HT-29 (cell line): ENCODE data around the gene POLDIP3. TPM values are rescaled to one million over a fixed set of nuclear protein-coding genes. Genes with fewer than 3 reads are reported as not detected.
A peak's percentile ranks its signal among the peaks of the same experiment; 100 is the strongest.
"Not testable (repeated sequence)": the region's sequence is repeated elsewhere in the genome, so short reads cannot be mapped to it uniquely, and the experiment has no call there.

Experiments
- DNase-seq: peaks from one replicate; pipeline ENCODE4 v3.0.0-alpha.2; 2015; ENCODE audit warnings: low spot score
- total RNA-seq: library from RNA; depleted of rRNA; stranded (reverse); fragments of >200 nt; shearing (Covaris generic); gene quantifications from 2 replicates; pipeline ENCODE4 v1.2.3, GENCODE V29; 2014

Gene POLDIP3
- total RNA-seq, 1 experiment from 2014 or later: 33.7 TPM

DNA sequence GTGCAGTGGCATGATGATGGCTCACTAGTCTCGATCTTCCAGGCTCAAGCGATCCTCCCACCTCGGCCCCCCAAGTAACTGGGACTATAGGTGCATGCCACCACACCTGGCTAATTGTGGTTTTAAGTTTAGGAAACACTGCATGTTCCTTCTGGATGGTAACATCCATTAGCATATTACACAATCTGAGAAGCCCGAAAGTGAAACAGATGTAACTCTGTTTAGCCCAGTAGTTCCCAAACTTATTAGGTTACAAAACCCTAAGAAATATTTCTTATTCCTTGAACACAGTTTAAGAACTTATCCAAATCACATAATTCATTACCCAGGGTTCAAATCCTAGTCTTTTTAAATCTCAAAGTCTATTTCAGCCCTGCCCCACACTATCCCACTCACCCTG is 28.3 kb downstream of the POLDIP3 start:
- DNase-seq: no peak

DNA sequence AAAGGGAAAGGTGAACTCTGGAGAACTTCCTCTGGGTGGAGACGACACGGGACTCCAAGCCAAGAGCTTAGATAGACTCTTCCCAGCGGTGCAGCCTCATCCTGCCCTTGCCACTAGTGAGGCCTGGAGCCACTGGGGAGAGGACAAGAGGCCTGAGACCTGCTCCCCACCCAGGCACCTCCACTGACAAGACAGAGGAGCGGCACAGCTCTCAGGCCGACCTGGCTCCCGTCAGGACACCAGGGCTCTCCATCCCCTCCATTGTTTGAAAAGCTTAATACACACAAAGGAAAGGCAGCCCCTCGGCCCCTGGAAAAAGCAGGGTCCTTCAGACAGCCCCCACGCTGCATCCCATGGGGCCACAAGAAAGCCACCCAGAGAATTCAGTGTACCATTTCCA is 29.6 kb downstream of the POLDIP3 start:
- DNase-seq: no peak

DNA sequence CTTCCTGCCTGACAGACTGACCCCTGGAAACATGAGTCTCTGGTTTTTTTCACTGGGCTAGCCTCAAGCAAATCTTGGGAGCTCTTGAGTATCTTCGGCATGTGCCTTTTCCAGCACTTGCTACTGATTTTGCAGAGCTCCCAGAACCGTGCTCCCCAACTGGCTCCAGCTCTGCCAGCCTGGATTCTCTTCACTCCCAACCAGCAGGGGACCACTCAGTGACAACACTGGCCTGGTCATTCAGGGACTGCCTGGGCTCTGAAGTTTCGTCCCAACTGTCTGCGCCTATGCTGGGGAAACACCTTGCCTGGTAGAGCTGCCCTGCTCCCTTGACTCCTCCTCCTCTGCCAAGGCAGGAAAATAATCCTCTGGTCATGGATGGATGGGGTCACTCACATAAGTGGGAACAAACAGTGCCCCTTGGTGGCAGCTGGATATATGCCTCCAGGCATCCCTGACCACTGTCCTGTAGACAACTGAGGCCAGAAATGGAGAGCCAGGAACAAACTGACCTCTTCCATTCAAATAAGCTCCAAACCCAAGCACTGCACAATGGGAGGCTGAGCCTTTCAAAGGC is 30.2 kb downstream of the POLDIP3 start:
- no peak for DNase-seq

DNA sequence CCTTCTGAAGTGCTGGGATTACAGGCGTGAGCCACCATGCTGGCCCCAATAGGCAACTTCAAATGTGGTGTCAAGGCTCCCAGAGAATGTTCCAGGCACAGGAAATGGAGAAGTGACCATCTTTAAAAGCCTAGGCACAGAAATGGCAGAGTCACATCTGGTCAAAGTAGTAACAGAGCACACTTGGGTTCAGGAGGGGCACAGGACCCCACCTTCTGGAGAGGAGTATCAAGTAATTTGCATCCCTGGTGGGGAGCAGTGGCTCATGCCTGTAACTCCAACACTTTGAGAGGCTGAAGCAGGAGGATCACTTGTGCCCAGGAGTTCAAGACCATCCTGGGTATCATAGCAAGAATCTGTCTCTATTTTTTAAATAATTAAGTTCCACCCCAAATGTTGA is 31.7 kb downstream of the POLDIP3 start:
- no peak for DNase-seq

DNA sequence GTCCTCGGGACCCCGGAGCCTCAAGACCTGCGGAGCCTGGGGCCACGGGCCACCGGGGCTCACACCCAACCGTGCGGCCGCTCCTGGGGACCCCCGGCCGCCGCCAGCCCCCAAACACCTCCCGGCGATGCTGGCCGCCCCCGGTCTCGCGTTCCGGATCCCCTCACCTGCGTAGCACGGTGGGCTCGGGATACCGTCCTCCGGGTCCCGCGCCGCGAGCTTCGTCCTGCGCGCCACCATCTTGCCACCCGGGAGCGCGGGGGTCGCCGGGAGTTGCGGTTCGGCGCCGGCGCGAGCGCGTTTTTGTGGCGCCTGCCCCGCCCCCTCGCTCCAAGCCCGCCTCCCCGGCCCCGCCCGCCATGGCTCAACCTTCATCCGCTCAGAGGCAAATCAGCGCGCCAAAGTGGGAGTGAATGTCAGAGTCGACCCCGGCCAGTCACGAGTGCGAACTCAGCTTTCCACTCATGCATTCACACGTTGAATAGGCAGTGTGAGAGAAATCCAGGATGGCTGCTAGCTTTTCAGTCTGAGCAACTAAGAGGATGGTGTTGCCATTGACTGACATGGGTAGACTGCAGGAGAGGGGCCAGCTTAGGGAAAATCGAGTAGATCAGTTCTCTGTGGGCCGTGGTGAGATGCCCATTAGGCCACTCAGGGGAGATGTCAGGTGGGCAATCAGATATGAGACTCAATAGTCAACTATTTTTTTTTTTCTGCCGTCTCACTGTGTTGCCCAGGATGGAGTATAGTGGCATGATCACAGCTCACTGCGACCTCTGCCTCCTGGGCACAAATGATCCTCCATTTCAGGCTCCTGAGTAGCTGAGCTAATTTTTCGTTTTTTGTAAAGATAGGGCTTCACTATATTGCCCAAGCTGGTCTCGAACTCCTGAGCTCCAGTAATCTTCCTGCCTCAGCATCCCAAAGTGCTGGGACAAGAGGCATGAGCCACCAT is 32.6 kb downstream of the POLDIP3 start:
- peak; percentile 58 for DNase-seq

DNA sequence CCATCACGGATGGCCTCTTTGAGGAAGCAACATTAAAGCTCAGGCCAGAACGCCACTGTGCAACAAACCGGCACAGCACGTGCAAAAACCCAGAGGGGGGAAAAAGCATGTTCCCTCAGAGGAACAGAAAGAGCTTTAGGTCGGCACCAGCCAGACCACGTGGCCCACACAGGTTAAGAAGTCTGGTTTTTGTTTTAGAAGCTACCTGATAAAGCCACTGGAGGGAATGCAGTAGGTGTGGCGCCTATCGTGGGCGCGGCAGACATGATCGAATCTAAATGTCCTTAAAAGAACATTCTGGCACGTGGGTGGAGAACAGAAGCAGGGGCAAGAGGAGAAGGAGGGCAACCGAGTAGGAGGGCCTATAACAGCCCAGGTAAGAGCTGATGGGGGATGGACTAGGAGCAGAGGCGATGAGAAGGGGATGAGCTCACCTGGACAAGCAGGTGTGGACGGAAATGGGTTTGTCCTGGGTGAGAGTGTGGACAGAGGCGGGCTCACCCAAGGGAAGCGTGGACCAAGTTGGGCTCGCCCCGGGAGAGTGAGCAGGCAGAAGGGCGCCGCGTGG is 33.4 kb downstream of the POLDIP3 start:
- DNase-seq: peak; percentile 26

DNA sequence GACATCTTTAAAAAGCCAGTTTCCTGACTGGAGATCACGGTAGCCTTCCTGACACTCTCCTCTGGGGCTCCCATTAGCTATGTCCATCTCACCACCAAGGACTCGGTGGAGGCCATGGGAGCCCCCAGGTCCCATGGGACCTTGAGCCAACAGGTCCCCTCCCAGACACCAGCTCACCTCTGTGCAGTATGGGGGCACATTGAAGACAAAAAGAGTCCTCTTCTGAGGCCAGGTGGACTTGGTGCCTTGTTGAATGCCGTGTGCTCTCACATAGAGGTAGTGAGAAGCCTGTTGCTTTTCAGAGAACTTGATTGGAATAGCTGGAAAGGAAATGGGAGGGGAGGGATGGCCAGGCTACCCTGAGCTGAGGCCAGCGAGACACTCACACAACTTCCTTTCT is 34.6 kb downstream of the POLDIP3 start:
- not testable (repeated sequence) for DNase-seq

DNA sequence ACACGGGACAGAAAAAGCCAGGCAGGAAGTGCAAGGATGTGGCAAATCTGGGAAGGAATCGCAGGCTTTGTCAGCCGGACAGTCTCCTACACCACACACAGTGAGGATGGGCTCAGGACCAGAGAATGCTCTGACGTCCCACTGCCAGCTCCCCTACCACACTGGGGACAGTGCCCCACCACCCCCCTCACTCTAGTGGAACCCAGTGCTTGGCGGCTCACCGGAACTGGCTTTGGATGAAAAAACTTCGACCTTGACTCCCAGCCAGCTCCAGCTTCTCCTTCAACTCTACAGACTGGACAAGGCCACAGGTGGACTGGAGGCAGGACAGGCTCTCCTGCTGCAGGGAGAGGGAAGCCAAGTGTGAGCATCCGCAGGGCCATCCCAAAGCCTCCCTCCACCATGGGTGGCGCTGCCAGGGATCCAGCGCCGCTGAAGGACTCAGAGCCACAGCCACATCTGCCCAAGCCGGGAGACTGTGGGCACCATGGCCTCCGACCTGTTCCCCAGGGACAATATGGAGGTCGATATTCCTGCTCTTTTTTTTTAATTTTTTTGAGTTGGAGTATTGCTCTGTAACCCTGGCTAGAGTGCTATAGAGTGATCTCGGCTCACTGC is 37.0 kb downstream of the POLDIP3 start:
- DNase-seq: no peak

DNA sequence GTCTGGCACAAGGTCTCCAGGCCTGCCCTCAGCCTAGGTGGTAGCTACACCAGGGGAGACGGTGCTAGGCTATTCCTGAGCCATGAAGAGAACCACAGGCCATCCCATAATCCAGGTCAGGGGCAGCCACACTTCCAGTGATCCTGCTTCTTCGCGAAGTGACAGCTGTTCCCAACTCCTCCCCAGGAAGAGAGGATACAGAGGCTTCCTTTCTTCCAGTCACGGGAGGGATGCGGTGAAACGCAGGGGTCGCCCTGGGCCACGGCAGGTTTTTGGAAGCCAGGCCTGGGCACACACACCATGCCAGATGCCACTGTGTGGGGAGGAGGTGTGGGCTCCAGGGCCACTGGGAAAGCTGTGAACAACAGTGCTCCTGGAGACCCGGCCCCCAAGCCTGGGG is 37.5 kb downstream of the POLDIP3 start:
- DNase-seq: not testable (repeated sequence)

DNA sequence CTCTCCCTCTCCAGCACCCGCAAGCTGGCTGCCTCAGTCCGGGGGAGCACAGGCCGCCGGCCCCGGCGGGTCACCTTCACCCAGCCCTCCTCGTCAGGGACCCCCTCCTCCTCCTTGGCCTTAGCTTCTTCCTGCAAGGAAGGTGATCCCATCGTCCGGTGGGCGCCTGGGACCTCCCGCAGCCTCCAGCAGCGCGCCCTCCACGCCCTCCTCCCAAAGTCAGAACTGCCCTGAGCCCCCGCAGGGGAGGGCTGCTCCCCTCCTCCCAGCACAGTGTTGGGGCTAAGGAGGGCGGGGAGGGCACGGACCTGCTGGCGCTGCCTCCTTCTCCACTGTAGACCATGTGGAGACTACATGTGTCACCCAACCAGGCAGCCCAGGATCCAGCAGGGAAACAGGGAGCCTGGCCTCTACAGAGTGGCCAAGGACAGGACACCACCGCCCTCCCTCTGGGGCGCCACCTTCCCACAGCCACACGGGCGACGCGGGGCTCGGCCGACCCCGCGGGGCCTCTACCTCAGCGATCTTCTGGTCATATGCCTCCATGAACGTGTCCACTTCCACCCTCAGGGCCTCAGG is 38.6 kb downstream of the POLDIP3 start:
- not testable (repeated sequence) for DNase-seq

DNA sequence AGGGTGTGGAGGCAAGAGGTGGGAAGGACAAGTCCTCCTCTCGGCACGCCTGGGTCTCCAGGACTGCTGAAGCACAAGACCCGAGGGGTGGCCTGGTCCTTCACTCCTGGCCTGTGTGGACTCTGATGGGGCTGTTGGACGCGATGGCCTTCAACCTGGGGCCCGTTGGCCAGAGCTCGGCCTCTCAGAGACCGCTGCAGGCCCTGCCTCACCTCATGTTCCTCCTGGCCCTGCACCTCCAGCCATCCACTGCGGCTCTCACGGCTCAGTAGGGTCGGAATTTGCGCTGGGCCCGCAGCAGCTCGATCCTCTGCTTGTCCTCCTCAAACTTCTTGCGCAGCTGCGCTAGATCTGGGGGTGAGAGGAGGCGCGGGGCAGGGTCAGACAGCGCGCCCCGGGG is 40.2 kb downstream of the POLDIP3 start:
- not testable (repeated sequence) for DNase-seq

DNA sequence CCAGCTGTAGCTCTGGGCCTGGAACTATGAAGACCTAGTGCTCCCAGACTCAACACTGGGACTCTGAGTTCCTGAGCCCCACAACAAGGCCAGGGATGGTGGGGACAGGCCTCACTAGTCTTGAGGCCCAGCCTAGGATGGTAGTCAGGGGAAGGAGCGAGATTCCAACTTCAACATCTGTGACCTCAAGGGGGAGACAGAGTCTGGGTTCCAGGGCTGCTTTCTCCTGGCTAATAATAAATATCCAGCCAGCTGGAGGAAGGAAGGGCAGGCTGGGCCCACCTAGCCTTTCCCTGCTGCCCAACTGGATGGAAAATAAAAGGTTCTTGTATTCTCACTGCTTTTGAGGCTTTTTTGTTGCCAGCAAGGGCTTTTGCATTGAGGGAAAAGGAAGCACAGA is 40.6 kb downstream of the POLDIP3 start:
- not testable (repeated sequence) for DNase-seq

DNA sequence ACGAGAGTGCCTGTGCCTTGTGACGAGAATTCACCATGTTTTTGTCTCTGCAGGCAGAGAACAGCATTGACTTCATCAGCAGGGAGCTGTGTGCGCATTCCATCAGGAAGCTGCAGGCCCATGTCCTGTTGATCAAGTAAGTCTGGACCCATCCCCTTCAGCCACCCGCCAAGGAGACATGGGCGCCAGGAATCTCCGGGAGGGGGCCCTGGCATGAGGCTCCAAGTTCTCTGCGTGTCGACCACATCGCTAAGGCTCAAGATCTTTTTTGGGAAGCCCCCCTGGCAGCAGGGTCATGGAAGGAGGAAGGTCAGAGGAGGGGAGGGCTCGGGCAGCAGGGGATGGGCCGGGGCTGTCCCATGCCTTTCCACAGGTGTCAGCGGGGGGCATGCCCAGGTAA is 43.6 kb downstream of the POLDIP3 start:
- DNase-seq: not testable (repeated sequence)

DNA sequence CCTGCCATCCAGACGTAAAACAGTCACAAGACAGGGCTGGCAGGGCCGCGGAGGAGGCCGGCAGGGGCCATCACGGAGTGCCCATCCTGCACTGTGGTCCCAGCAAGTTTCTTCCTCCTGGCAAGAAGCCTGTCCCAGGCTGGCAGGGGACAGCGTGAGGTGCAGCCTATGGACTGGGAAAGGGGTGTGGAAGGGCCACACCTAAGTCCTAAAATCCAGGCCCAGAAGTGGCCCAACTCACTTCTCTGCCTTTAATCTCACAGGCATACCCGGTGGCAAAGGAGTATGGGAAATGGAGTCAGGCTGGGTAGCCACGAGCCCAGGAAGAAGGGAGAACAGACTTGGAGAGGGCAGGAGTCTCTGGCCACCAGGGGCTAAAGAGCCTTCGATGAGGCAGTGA is 44.1 kb downstream of the POLDIP3 start:
- DNase-seq: not testable (repeated sequence)

DNA sequence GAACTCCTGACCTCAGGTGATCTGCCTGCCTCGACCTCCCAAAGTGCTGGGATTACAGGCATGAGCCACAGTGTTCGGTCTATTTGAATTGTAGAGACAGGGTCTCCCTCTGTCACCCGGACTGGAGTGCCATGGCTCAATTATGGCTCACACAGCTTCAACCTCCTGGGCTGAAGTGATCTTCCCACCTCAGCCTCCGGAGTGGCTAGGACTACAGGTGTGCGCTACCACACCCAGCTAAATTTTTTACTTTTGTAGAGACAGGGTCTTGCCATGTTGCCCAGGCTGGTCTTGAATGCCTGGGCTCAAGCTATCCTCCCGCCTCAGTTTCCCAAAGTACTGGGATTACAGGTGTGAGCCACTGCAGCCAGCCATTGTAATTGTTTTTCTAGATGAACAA is 46.7 kb downstream of the POLDIP3 start:
- not testable (repeated sequence) for DNase-seq

DNA sequence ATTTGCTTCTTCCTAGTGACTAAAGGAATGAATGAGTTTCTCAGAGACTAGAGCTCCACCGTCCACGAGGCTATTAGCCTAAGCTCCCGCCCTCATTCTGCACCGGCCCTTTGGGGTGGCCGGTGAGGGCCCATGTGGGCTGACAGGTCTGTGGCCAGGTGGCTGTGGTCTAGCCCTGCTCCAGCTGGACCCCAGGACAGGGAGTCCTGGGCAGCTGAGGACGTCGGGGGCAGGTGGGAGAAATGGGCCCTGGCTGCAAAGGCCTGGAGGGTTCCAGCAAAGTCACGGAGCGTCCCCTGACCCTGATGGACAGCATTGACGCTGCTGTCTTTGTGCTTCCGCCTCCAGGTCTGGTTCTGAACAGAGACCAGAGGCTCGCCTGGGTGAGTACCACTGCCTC is 48.7 kb downstream of the POLDIP3 start:
- no peak for DNase-seq

DNA sequence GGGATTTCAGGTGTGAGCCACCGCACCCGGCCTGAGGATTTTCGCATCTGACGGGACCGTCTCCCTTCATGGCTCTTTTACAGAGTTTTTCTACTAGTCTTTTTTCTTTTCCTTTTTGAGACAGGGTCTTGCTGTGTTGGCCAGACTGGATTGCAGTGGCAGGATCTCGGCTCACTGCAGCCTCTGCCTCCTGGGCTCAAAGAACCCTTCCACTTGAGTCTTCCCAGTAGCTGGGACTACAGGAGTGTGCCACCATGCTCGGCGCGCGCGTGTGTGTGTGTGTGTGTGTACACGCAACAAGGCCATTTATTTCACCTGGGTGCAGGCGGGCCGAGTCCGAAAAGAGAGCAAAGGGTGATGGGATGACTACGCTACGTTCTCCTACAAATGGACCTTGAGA is 50.0 kb downstream of the POLDIP3 start:
- no peak for DNase-seq

DNA sequence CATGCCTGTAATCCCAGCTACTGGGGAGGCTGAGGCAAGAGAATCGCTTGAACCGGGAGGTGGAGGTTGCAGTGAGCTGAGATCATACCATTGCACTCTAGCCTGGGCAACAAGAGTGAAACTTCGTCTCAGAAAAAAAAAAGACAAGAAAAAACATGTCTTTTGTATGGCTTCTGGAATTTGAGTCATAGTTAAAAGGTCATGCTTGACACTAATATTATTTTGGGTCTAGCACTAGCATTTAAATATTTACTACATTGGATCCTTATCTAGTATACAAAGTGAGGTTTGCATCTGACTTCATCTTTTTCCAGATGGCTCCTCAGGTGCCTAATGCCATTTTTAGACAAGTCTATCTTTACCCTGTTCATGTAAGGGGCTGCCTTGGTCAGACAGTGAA is 50.7 kb downstream of the POLDIP3 start:
- DNase-seq: not testable (repeated sequence)

DNA sequence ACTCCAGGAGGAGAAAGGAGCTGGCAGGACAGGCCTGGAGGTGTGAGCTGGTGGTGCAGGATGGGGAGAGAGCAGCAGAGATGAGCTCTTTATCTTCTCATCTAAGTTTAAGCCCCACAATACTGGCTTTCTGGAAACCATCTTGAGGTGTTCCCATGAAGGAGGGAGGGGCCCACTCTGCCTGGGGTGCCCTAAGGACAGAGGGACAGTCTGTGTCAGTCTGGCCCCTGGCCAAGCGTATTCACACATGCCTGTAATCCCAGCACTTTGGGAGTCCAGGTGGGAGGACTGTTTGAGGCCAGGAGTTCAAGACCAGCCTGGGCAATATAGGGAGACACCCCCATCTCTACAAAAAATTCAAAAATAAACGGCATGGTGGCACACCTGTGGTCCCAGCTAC is 52.0 kb downstream of the POLDIP3 start:
- DNase-seq: no peak

DNA sequence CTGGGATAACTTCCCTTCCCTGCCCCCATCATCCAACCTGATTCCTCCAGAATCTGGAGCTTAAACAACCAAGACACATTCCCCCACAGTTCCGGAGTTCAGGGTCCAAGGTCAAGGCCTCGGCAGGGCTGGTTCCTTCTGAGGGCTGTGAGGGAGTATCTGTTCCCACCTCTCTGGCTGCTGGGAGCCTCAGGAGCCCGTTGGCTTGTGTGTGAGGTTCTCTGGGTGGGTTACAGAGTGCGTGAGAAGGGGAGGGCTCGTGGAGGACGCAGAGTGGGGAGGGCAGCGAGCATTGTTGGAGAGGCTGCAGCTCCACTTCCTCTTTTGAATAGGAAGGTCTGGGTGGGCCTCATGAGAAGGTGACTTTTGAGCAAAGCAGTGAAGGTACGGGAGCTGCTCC is 52.4 kb downstream of the POLDIP3 start:
- no peak for DNase-seq

DNA sequence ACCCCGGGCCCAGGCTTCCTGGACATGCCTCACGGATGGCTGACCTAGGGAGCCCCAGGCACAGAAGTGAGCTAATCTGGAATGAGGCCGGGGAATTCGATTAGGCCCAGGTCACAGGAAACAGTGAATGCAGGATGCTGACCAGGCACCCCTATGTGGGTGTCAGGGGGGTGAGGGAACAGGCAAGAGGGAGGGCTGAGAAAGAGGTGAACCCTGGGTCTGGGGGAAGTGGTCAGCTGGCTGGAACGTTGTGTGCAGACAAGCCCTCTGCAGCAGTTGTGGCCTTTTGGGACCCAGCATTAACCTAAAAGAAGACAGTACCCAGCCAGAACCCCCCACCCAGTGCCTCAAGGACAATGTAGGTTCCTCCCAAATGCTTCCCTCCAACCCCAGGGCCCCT is 52.8 kb downstream of the POLDIP3 start:
- no peak for DNase-seq

DNA sequence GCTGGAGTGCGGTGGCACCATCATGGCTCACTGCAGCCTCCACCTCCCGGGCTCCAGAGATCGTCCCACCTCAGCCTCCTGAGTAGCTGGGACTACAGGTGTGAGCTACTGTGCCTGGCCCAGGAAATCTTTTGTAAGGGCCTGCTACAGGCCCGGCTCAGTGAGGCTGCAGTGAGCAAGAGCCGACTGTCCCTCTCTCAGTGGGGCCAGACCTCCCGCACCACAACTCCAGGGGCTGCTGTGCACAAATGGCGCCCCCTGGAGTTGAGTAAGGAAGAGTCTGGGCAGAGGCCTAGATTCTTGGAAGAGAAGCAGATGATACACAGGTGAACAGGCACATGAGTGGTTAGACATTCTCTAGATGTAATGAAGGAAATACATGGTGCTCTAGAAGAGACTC is 53.9 kb downstream of the POLDIP3 start:
- no peak for DNase-seq
